Measurements from ENCODE around the gene GRM8.

Gene GRM8

GRCh38 chr7:126662856-126663255 lies 589.9 kb downstream of the GRM8 start:
- no peak for DNase-seq (ENCODE audit: low read depth in 2 of 2)

GRCh38 chr7:126659124-126659523 lies 593.6 kb downstream of the GRM8 start:
- no peak for DNase-seq (ENCODE audit: low read depth in 2 of 2)

- DNase-seq (ENCODE audit: low read depth in 2 of 2), result no peak
These were observed 594.1 kb downstream of the GRM8 start for GRCh38 chr7:126658684-126659083.

GRCh38 chr7:126657599-126658358 lies 595.0 kb downstream of the GRM8 start:
- DNase-seq (ENCODE audit: low read depth in 2 of 2), result no peak

- DNase-seq (ENCODE audit: low read depth in 2 of 2), result no peak
These were observed 595.6 kb downstream of the GRM8 start for GRCh38 chr7:126657137-126657536.

- no peak for DNase-seq (ENCODE audit: low read depth in 2 of 2)
These were observed 596.6 kb downstream of the GRM8 start for GRCh38 chr7:126656165-126656564.

GRCh38 chr7:126637538-126637937 lies 615.2 kb downstream of the GRM8 start:
- DNase-seq (ENCODE audit: low read depth in 2 of 2), result no peak

- no peak for DNase-seq (ENCODE audit: low read depth in 2 of 2)
These were observed 617.2 kb downstream of the GRM8 start for GRCh38 chr7:126635545-126635944.

- DNase-seq (ENCODE audit: low read depth in 2 of 2), result no peak
These were observed 644.4 kb downstream of the GRM8 start for GRCh38 chr7:126608339-126608776.

GRCh38 chr7:126606331-126606730 lies 646.4 kb downstream of the GRM8 start:
- no peak for DNase-seq (ENCODE audit: low read depth in 2 of 2)

GRCh38 chr7:126605553-126605952 lies 647.2 kb downstream of the GRM8 start:
- no peak for DNase-seq (ENCODE audit: low read depth in 2 of 2)

- DNase-seq (ENCODE audit: low read depth in 2 of 2), result no peak
These were observed 647.7 kb downstream of the GRM8 start for GRCh38 chr7:126605056-126605455.

- DNase-seq (ENCODE audit: low read depth in 2 of 2), result no peak
These were observed 663.6 kb downstream of the GRM8 start for GRCh38 chr7:126589068-126589684.

GRCh38 chr7:126578338-126578737 lies 674.4 kb downstream of the GRM8 start:
- DNase-seq (ENCODE audit: low read depth in 2 of 2), result no peak

- no peak for DNase-seq (ENCODE audit: low read depth in 2 of 2)
These were observed 678.2 kb downstream of the GRM8 start for GRCh38 chr7:126574276-126575250.

- no peak for DNase-seq (ENCODE audit: low read depth in 2 of 2)
These were observed 681.9 kb downstream of the GRM8 start for GRCh38 chr7:126570845-126571244.

GRCh38 chr7:126569402-126569801 lies 683.3 kb downstream of the GRM8 start:
- no peak for DNase-seq (ENCODE audit: low read depth in 2 of 2)

- DNase-seq (ENCODE audit: low read depth in 2 of 2), result no peak
These were observed 695.5 kb downstream of the GRM8 start for GRCh38 chr7:126557271-126557670.

GRCh38 chr7:126541406-126541805 lies 711.3 kb downstream of the GRM8 start:
- no peak for DNase-seq (ENCODE audit: low read depth in 2 of 2)

GRCh38 chr7:126535176-126535575 lies 717.6 kb downstream of the GRM8 start:
- DNase-seq (ENCODE audit: low read depth in 2 of 2), result no peak

- no peak for DNase-seq (ENCODE audit: low read depth in 2 of 2)
These were observed 719.0 kb downstream of the GRM8 start for GRCh38 chr7:126533715-126534114.

- no peak for DNase-seq (ENCODE audit: low read depth in 2 of 2)
These were observed 722.9 kb downstream of the GRM8 start for GRCh38 chr7:126529833-126530232.
